Daoy (cell line): ENCODE results near the gene PITPNM3. TPM values are rescaled to one million over a fixed set of nuclear protein-coding genes. Genes with fewer than 3 reads are reported as not detected.
"Not testable (repeated sequence)": the region's sequence is repeated elsewhere in the genome, so short reads cannot be mapped to it uniquely, and the experiment has no call there.

Source experiments
- DNase-seq: peaks from one replicate; pipeline ENCODE4 v3.0.0-alpha.2; 2015; ENCODE audit warnings: low read depth
- total RNA-seq: library from RNA; depleted of rRNA; stranded (reverse); fragments of >200 nt; shearing (Covaris generic); gene quantifications from 2 replicates; pipeline ENCODE4 v1.2.3, GENCODE V29; 2014

Gene PITPNM3
- total RNA-seq, 1 experiment from 2014 or later, result 0.51 TPM

GRCh38 chr17:6574687-6575595, 18.6 kb upstream of the PITPNM3 start:
- DNase-seq, result peak; percentile 74

- DNase-seq, result no peak
These were observed 17.8 kb upstream of the PITPNM3 start for GRCh38 chr17:6573982-6574686.

- DNase-seq, result not testable (repeated sequence)
These were observed 17.1 kb upstream of the PITPNM3 start for GRCh38 chr17:6573495-6573894.

GRCh38 chr17:6572972-6573370, 16.6 kb upstream of the PITPNM3 start:
- DNase-seq, result no peak

GRCh38 chr17:6571452-6571781, 15.1 kb upstream of the PITPNM3 start:
- DNase-seq, result no peak

DNA sequence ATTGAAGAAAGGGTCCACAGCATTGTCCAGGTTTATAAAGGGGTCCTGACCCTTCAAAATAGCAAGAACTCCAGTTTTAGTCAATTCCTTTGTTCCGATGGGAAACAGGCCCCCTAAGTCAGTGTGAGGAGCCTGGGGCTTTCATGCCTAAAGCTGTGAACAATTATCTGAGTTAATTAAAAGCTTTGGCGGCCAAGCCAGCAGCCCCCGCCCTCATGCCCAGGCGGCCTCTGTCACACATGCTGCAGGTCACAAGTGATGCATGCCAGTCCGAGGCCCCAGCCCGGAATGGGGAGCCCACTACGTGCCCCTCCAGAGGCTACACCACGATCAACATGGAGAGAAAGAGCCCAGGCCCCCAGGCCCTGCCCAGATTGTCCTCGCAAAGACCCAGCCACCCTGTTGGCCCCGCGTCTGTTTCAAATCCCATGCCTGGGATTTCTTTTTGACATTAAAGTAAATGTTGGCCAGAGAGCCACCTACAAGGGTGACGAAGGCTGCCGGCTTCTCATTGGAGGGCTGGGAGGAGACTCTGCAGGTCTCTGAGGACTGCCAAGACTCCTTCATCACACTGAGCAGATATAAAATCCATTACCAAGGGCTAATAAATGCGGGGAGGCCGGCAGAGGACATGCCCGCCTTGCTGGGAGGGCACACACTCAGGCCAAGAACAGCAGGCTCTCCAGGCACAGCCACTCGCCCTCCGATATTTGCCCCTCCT, 14.5 kb upstream of the PITPNM3 start:
- no peak for DNase-seq

DNA sequence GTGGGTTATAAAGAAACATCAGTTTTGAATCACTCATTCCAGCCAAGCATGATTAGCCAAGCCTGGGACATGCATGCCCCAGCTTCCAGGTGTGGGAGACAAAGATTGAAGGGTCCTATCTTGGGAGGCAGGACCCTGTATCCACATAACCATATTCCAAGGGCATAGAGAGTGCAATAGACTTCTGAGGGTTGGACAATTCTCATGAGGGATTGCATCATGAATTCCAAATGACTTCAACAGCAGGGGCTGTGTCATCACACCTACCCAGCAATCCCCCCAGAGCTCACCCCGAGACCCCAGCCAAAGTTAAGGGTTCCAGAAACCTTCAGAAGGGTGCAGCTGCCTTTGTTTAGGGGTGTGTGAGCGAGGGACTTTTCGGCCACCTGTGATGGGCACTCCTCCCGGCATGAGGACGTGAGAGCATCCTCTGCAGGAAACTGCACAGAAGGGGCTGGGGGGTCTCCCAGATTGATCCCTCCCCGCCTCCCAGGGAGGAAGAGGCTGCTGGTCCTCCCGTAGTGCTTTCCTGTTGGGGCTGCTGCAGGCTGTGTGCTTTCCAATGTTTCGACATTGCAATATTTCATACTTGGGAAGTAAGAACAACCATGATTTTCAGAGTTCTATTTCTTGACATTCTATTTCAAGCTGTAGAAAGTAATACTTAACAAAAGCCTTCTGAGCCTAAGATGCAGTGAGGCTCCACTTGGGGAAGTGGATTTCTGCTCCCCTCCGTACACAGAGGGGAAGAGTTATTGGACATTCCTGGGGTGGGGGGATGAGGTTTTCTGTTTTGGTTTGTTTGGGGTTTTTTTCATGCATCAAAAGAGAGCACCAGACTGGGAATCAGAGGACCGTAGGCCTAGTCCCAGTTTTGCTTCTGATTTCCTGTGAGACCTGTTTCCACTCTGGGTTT, 13.3 kb upstream of the PITPNM3 start:
- no peak for DNase-seq

DNA sequence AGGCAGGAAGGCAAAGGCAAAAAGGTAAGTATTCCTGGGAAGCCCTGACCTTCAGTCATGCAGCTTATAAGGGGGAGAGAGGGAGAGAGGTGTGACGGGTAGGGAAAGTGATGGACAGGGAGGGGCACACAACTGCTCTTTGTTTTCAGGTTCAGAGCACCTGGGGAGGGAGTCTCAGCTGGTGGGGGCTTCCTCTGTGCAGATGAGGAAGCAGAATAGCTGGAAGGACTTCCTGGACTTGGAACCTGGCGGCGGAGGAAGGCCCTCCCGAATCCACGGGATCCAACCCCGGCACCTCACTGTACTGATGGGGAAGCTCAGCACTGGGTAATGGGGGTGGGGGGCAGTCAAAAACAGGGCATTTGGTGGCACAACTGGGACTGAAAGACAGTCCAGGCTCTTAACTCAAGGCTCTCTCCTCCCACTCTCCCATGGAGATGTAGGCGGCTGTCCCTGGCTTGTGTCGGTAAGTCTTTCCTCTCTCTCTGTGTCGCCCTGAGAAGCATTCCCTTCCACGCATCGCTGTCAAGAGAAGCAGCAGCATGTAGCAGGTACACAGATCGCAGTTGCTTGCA, 11.9 kb upstream of the PITPNM3 start:
- DNase-seq, result no peak

DNA sequence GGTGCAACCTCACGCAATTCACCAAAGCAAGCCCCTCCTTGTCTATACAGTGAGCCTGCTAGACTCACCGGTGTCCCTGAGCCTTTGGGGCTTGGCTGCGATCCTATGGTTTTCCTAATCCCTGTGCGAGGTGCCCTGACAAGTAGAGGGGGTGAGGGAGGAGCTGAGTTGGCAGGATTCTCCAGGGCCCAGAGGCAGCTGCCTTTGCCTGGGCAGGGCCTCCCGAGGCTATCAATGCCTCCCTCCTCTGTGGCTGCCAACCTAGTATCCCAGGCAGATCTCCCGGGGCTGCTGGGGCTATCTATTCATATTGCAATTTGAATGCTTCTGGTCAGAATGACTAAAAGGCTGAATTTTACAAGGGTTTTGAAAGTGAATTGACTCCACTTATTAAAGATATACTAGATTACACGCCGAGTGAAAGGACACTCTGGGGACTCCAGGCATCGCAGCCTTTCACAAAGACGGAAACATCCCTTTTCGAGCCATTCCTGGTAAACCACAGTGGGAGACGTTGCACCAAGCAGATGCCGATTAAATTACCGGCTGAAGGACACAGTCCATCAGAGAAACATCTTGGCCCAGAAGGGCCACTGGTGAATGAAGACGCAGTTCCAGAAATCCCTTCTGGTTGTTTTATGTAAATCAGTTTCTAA, 11.3 kb upstream of the PITPNM3 start:
- no peak for DNase-seq

- no peak for DNase-seq
These were observed 5.1 kb upstream of the PITPNM3 start for GRCh38 chr17:6561446-6561845.

GRCh38 chr17:6560496-6560895, 4.1 kb upstream of the PITPNM3 start:
- no peak for DNase-seq

GRCh38 chr17:6559753-6560215, 3.4 kb upstream of the PITPNM3 start:
- DNase-seq, result no peak

GRCh38 chr17:6558932-6559752, 2.8 kb upstream of the PITPNM3 start:
- DNase-seq, result no peak

DNA sequence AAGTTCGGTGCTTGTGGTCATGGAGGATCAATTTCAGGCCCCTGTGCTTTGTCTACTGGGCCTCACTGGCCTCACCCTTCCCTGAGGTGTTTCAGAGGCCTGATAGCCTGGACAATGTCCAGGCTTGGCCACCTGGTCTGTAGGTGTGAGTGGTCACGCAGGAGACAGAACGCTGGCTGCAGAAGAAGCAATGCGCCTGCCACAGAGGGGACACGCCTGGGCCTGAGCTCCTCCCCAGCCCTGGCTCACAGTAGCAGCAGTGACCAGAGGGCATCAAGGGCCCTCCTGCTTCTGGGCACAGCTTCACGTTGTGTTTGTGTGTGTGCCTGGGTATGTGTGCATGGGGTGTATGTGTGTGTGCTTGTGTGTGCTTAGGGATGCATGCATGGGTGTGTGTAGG, 1.9 kb upstream of the PITPNM3 start:
- DNase-seq, result no peak

- DNase-seq, result no peak
These were observed 684 bp upstream of the PITPNM3 start for GRCh38 chr17:6557040-6557438.

- peak; percentile 83 for DNase-seq
These were observed 829 bp downstream of the PITPNM3 start for GRCh38 chr17:6555331-6556120.

- no peak for DNase-seq
These were observed 1.5 kb downstream of the PITPNM3 start for GRCh38 chr17:6554871-6555330.

DNA sequence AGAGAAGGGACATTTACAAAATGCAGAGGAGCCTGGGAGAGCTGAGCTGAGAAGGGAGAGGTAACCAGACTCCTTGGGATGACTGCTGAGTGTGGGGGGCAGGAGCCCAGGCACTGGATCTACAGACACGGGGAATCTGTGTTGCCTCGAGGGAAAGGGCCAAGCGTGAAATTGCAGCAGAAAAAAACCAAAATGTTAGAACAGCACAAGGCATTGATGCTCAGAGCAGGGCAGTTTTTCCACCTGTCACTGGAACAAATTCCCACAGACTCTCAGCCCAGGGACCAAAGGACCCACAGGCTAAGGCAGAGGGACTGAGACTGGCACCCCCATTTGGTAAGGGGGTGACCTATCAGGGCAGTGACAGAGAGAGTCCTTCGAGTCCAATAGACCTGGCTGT, 2.0 kb downstream of the PITPNM3 start:
- no peak for DNase-seq
